PC-9 (cell line): ENCODE measurements around the gene CHRNA9.

Experiments used
- EZH2 ChIP-seq: fragments of 200-600 bp; sonication (generic); IDR thresholded peaks from 2 replicates; pipeline ENCODE4 v1.8.0; 2017; ENCODE audit warnings: antibody characterized with exemption, low read depth
- TF ChIP-seq, protein P1 (sequence below): fragments of 200-600 bp; sonication (generic); conservative IDR thresholded peaks from 2 replicates; pipeline ENCODE4 v1.6.1; 2017; ENCODE audit warnings: mixed run types, antibody characterized with exemption, mild to moderate bottlenecking, moderate library complexity

DNA sequence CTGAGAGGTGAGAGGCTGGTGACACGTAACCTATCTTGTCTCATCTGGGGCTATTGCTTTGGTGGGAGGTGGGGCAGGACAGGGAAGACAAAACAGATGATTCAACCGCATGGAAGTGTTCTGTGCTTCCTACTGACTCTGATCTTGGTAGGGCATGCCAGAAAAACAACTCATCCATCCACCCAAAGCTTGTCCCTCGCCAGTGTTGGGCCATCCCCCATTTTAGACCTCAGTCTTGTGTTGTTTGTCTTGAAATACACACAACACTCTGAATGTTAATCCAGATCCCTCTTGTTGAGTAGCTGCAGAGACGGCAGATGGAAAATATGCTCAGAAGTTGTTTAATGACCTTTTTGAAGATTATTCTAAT lies 377 bp downstream of the CHRNA9 start:
- TF ChIP-seq, protein P1, sequence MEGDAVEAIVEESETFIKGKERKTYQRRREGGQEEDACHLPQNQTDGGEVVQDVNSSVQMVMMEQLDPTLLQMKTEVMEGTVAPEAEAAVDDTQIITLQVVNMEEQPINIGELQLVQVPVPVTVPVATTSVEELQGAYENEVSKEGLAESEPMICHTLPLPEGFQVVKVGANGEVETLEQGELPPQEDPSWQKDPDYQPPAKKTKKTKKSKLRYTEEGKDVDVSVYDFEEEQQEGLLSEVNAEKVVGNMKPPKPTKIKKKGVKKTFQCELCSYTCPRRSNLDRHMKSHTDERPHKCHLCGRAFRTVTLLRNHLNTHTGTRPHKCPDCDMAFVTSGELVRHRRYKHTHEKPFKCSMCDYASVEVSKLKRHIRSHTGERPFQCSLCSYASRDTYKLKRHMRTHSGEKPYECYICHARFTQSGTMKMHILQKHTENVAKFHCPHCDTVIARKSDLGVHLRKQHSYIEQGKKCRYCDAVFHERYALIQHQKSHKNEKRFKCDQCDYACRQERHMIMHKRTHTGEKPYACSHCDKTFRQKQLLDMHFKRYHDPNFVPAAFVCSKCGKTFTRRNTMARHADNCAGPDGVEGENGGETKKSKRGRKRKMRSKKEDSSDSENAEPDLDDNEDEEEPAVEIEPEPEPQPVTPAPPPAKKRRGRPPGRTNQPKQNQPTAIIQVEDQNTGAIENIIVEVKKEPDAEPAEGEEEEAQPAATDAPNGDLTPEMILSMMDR, result no peak
- TF ChIP-seq EZH2, result no peak
